NCI-H1694 (cell line): ENCODE data around the gene GPR119.
"Not testable (repeated sequence)": the region's sequence is repeated elsewhere in the genome, so short reads cannot be mapped to it uniquely, and the experiment has no call there.

Experiments
- DNase-seq: peaks from one replicate; lab custom pipeline; 2025; lab: John Stamatoyannopoulos, UW

GPR119 gene

DNA sequence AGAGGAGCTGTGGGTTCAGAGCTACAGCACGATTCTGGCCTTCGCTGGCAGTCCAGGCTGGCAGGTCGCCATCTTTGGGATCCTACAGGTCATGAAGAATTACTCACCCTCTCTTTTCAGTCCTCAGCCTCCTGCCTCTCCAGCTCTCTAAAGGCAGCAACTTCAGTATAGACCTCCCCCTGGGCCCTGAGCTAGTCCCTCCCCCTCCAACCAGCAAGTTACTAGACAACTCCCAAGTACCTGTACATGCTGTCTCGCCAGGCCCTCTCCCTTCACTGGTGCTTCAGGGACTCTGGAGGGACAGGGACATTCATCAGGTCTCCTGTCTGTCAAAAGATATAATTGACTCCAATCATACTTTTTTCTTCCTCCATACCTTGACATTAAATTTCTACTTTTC, at the start of gene GPR119:
Gene GPR119, minus strand, starts transcription at position 155 of the 400 bp plus-strand sequence. CDS start 227 bp downstream, outside the sequence.
- no peak for DNase-seq

DNA sequence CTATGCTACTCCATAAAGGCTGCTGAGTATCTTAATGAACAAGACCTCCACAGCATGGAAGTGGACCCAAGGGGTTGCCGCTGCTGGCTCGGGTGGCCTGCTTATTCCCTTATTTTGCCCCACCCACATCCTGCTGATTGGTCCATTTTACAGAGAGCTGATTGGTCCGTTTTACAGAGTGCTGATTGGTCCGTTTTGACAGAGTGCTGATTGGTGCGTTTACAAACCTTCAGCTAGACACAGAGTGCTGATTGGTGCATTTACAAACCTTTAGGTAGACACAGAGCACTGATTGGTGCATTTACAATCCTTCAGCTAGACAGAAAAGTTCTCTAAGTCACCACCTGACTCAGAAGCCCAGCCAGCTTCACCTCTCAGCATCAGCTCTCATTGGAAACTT, 43.8 kb upstream of the GPR119 start:
- DNase-seq = not testable (repeated sequence)

- DNase-seq = no peak
Measured at GRCh38 chrX:130426531-130426930, 41.1 kb upstream of the GPR119 start.

- no peak for DNase-seq
Measured at GRCh38 chrX:130419263-130419662, 33.8 kb upstream of the GPR119 start.

DNA sequence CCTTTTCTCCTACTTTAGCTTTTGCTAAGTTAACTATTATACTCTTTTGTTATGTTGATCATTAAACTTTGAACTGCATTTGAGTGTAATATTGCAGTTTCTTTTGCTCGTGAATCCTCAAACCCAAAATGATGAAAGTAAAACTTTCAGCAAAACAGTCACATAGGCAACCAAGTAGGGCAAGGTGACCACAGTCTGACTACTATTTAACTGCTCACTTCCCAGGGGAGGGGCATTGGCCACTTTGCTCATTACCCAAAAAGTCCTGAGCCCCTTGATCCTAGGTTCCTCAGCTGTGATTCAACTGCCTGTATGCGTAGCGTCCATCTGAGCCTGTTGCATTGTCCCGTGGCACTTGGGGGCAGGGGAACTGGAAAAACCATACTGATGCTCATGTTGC, 33.3 kb upstream of the GPR119 start:
- no peak for DNase-seq

DNA sequence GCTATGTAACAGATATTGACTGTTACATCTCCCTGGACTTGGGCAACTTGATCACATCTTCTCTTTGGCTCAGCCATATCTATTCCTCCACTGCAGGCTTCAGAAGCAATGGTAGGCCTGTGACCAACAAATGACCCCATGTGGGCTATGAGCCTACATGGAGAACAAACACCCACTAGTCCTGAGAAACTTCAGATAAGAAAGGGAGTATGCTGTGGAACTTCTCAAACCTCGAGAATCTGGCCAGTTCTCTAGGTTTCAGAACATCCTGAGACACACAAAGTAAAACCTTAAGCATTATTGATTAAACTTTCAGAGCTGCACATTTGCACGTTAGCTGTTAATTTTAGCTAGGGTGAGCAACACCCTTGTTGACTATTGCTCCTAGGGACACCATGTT, 32.6 kb upstream of the GPR119 start:
- no peak for DNase-seq

GRCh38 chrX:130416785-130417184, 31.3 kb upstream of the GPR119 start:
- no peak for DNase-seq

DNA sequence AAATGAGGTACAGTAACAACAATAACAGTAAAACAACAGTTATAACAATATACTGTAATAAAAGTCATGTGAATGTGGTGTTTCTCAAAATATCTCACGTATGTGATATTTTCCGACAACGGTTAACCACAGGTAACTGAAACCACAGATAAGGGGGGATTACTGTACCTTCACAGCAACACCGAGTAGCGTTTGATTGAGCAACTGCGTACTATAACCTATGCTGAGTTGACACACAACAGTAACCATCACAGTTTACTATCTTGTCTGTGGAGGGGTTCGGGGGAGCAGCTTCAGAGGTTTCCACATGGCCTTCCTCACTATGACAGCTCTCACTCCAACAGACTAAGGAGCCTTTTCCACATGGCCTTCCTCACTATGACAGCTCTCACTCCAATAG, 29.7 kb upstream of the GPR119 start:
- DNase-seq = no peak

- DNase-seq = no peak
Measured at GRCh38 chrX:130414800-130415199, 29.3 kb upstream of the GPR119 start.

DNA sequence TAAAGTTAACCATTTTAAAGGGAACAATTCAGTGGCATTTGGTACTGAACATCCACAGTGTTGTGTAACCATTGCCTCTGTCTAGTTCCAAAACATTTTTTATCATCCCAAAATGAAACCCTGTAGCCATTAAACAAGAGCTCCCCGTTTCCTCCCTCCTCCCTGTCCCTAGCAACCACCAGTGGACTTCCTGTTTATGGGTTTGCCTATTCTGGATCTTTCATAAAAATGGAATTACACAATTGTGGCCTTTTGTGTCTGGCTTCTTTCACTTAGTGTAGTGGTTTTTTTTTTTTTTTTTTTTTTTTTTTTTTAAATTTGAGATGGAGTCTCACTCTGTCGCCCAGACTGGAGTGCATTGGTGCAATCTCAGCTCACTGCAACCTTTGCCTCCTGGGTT, 27.9 kb upstream of the GPR119 start:
- no peak for DNase-seq

GRCh38 chrX:130402208-130402684, 16.8 kb upstream of the GPR119 start:
- DNase-seq = no peak

GRCh38 chrX:130401415-130402207, 16.1 kb upstream of the GPR119 start, which contains the start of gene RBMX2:
Gene RBMX2, plus strand, starts transcription at chrX:130401987. Its CDS starts 46 bp downstream, at chrX:130402033.
- DNase-seq = peak; percentile 44

DNA sequence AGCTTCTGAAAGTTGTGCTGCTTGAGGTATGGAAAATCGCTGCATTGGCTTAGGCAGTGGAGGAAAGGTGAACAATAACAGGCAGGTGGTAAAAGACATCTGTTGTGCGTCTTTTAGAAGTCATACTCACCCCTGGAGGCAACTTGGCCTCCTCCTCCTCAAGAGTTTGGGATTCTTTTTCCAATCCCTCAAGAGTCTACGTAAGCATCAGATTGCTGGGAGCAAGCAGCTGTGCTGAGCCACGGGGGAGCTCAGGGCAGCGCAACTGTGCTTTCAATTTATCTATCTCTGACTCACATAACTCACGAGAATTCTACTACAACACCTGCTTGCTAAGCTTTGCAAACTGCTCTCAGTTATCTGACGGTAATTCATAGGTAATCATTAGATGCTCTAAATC, 9.9 kb upstream of the GPR119 start:
- no peak for DNase-seq

GRCh38 chrX:130393451-130394074, 8.1 kb upstream of the GPR119 start:
- peak; percentile 46 for DNase-seq

DNA sequence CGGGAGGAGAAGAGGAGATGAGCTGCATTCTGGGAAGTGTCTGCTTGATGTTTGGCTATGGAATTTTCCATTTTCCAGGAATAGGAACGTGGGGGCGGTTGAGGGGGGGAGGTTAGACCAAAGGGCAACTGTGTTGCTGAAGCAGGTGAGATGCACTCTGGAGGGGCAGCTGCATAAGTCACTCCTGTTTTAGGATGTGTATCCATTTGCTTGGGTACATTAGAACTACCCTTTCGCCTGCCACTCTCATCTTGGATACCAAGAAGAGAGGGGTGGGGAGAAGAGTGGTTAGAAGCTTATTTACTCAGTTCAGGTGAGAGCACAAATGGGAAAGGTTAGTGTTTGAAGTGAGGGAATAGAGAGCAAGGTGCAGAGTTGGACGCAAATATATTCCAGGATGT, 934 bp upstream of the GPR119 start:
- no peak for DNase-seq

- no peak for DNase-seq
Measured at GRCh38 chrX:130378024-130378669, 7.3 kb downstream of the GPR119 start.

GRCh38 chrX:130376077-130376476, 9.4 kb downstream of the GPR119 start:
- no peak for DNase-seq

- DNase-seq = not testable (repeated sequence)
Measured at GRCh38 chrX:130352050-130352449, 33.4 kb downstream of the GPR119 start.

GRCh38 chrX:130351567-130351966, 33.9 kb downstream of the GPR119 start:
- no peak for DNase-seq

- no peak for DNase-seq
Measured at GRCh38 chrX:130347321-130347720, 38.2 kb downstream of the GPR119 start.

- no peak for DNase-seq
Measured at GRCh38 chrX:130343411-130343810, 42.1 kb downstream of the GPR119 start.

GRCh38 chrX:130340271-130340670, 45.2 kb downstream of the GPR119 start:
- no peak for DNase-seq
